Measurements from ENCODE around the gene PIP5K1A. TPM values are rescaled to one million over a fixed set of nuclear protein-coding genes. Genes with fewer than 3 reads are reported as not detected.

The PIP5K1A gene
- total and polyA plus RNA-seq, 12 donors: 28.8 to 61.7 (median 46.5) TPM

DNA sequence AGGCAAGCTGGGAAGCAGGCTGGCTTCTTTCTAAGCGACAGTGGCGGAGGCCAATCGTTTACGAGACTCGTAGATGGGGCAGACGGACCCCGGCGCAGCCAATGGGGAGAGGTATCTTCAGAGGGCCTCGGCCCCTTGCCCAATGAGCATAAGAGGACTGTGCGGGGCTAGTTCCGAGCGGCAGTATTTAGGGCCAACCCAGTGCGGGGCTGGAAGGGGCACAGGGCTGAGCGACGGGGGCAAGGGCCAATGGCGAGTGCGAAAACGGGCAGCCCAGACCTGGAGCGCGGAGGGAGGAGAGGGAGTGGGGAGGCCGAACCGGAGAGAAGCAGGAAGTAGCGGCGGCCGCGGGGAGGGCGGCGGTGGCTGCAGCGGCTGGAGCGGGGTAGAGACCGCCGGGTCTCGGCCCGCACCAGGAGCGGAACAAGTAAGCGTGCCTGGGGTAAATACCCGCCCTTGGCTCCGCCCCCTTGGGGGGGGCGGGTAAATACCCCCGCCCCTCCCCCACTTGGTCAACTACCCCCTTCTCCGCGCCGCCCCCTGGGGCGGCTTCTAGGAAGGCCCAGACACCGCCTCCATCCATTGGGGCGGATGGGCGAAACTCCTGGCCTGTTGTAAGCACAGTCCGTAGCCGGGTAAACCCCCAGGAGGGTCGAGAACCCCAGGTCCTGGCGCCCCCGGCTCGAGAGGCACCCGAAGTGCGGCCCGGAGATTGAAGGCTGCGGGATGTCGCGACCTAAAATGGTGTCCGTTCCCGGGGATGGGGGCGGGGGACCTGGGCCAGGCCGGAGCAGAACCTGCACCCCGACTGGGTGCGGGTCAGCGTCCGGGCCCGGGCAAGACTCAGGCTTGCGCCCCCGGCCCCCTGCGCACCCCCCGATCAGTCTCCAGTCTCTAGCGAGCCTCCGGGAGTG is 83.9 kb downstream of the PIP5K1A start, which contains the start of gene ZNF687:
TSS of gene ZNF687 (plus strand) at position 331 of the 914 bp plus-strand sequence. CDS start 3,993 bp downstream, outside the sequence.
- Histone ChIP-seq H3K9me3 (replicated peaks in 1 of 3) (no peaks in the 10 kb centered on the region), H3K36me3 (replicated peaks in 1 of 2) (peaks cover 0 to 21% of the 10 kb centered on the region in 2 donors), H3K4me3 (peak within 1 kb of the TSS; percentile 67 to 95 (median 86)), H3K27me3 (no peaks in the 10 kb centered on the region), H3K27ac (peak within 1 kb of the TSS; percentile 95 to 100 (median 98)), H3K4me1 (replicated peaks in 1 of 2) (peaks cover 10 to 21% of the 10 kb centered on the region in 2 donors)
- TF ChIP-seq POLR2A (IDR thresholded peaks at IDR 0.05): peak; percentile 70 to 86
- TF ChIP-seq, protein P1, sequence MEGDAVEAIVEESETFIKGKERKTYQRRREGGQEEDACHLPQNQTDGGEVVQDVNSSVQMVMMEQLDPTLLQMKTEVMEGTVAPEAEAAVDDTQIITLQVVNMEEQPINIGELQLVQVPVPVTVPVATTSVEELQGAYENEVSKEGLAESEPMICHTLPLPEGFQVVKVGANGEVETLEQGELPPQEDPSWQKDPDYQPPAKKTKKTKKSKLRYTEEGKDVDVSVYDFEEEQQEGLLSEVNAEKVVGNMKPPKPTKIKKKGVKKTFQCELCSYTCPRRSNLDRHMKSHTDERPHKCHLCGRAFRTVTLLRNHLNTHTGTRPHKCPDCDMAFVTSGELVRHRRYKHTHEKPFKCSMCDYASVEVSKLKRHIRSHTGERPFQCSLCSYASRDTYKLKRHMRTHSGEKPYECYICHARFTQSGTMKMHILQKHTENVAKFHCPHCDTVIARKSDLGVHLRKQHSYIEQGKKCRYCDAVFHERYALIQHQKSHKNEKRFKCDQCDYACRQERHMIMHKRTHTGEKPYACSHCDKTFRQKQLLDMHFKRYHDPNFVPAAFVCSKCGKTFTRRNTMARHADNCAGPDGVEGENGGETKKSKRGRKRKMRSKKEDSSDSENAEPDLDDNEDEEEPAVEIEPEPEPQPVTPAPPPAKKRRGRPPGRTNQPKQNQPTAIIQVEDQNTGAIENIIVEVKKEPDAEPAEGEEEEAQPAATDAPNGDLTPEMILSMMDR (IDR thresholded peaks at IDR 0.05): no peak
- intact Hi-C loops (cut with DNase I): loop anchor here in 1 of 2 donors (10.0 kb wide), 1 partner anchor 123 kb away; no protein-coding TSS in a partner anchor
- DNase-seq: peak; percentile 100
- 0 to 1% (median 0%) methylated on average over 25 to 74 of the region's 74 CpGs for WGBS, 4 donors

DNA sequence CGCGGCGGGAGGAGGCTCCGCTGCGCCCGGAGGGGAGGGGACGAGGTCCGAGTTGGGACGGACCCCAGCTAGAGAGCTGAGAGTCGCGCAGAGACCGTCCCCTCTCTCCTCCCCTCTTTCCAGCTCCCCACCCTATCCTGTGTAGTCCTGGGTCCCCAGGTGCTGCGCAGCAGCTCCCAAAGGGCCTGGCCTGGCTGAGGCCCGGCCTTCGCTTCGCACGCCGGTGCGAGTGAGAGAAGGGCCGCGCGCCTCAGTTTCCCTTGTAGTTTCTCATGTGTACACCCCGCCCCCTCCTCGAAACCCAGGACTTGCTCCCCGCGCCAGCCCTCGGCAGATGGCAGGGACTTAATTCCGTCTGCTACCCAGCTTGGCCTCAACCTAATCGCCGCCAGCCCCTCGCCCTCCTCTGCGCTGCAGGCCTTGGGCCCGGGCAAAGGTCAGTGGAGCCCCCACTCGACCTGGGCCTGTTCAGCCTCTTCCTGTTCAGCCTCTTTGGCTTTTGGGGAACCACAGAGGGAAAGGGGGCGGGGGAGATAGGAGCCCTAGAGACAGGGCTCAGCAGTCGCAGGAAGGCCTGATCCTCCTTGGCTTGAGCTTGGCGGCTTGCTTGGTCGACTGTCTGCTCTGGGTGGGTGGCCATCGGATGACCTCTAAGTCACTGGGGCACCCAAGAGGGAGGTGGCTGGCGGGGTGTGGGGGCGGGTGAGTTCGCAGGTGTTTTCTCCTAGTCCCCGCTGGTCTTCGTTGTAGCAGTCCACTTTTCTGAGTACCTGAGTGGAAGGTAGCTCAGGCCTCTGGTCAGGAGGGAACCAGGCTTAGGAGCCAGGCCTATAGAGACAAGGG is 84.8 kb downstream of the PIP5K1A start:
- 1 to 9% (median 7%) methylated on average over 13 to 44 of the region's 44 CpGs for WGBS, 4 donors
- peak; percentile 43 to 71 (median 55) for DNase-seq
- no peaks in the 10 kb centered on the region for H3K9me3 ChIP-seq (replicated peaks in 1 of 3)
- TF ChIP-seq, protein P1 (IDR thresholded peaks at IDR 0.05): no peak
- no peak for TF ChIP-seq POLR2A (IDR thresholded peaks at IDR 0.05)
- intact Hi-C loops (cut with DNase I): loop anchor here in 1 of 2 donors (10.0 kb wide), 1 partner anchor 122 kb away; no protein-coding TSS in a partner anchor
- peaks cover 10 to 21% of the 10 kb centered on the region in 2 donors for H3K4me1 ChIP-seq (replicated peaks in 1 of 2)
- peaks cover 0 to 29% of the 10 kb centered on the region in 2 donors for H3K36me3 ChIP-seq (replicated peaks in 1 of 2)
- H3K27ac ChIP-seq: peak overlapping the region; percentile 81 to 99 (median 95)
- H3K4me3 ChIP-seq: peak overlapping the region; percentile 54 to 95 (median 68)
- H3K27me3 ChIP-seq: no peaks in the 10 kb centered on the region

DNA sequence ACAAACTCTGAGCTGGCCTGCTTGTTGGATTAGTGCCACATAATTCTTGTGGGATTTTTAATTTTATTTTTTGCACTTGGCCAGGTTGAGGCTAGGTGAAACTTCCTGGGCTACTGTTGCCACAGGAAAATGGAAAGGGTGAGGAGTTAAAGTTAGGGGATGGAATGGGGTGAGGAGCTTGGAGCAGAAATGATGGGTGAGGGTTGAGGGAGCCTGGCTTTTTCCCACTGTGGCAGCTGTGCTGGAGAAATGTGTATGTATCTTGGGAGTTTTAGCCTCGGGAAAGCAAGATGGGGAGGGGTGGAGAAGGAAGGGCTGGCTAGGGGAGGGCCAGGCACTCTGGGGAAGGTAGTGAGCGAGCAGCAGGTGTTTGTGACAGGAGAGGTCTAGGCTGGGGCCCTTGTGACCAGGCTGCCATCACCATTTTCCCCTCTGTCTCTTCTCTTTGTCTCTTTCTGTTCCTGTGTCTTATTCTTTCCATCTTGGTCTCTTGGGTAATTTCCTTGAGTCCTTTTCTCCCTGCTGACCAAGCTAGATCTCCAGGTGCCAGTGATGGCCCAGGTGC is 85.7 kb downstream of the PIP5K1A start:
- WGBS, 4 donors: 52 to 68% (median 59%) methylated on average over 2 of the region's 2 CpGs

More for the DNA sequence above, 85.7 kb downstream of the PIP5K1A start:
- Histone ChIP-seq H3K4me1 (replicated peaks in 1 of 2) (peaks cover 10 to 21% of the 10 kb centered on the region in 2 donors), H3K27ac (peak overlapping the region in 2 of 5 donors; percentile 98 to 99), H3K9me3 (replicated peaks in 1 of 3) (no peaks in the 10 kb centered on the region), H3K4me3 (peak overlapping the region in 1 of 4 donors; percentile 56), H3K27me3 (no peaks in the 10 kb centered on the region), H3K36me3 (replicated peaks in 1 of 2) (peaks cover 0 to 39% of the 10 kb centered on the region in 2 donors)
- TF ChIP-seq, protein P1 (IDR thresholded peaks at IDR 0.05): no peak
- no peak for TF ChIP-seq POLR2A (IDR thresholded peaks at IDR 0.05)
- intact Hi-C loops (cut with DNase I): loop anchor here in 1 of 2 donors (10.0 kb wide), 1 partner anchor 121 kb away; no protein-coding TSS in a partner anchor
- DNase-seq: no peak

Measured in adrenal gland (tissue), 12 donors.